Smooth muscle cell (in vitro differentiated cells): ENCODE data around the gene NR1H4. TPM values are rescaled to one million over a fixed set of nuclear protein-coding genes. Genes with fewer than 3 reads are reported as not detected.

ENCODE experiments used
- DNase-seq: peaks from one replicate; lab custom pipeline; 2025; ENCODE audit not compliant: unreplicated experiment; lab: John Stamatoyannopoulos, UW
- H2AFZ ChIP-seq: fragments of 200-600 bp; sonication (generic); 2 replicates; pipeline ENCODE4 v1.6.0; 2016; ENCODE audit warnings: antibody characterized with exemption, low read depth, mild to moderate bottlenecking
- H3F3A ChIP-seq: fragments of 200-600 bp; sonication (generic); 2 replicates; pipeline ENCODE4 v1.6.0; 2017; ENCODE audit warnings: antibody characterized with exemption, low read depth
- H3K27ac ChIP-seq: fragments of 200-600 bp; sonication (generic); 2 replicates; pipeline ENCODE4 v1.5.1; 2016; ENCODE audit warnings: low read depth, mild to moderate bottlenecking
- H3K27me3 ChIP-seq: fragments of 200-600 bp; sonication (generic); 2 replicates; pipeline ENCODE4 v1.6.1; 2016; ENCODE audit warnings: low read depth, mild to moderate bottlenecking
- H3K36me3 ChIP-seq: fragments of 200-600 bp; sonication (generic); 2 replicates; pipeline ENCODE4 v1.5.1; 2016; ENCODE audit warnings: low read depth
- H3K4me1 ChIP-seq: fragments of 200-600 bp; sonication (generic); 2 replicates; pipeline ENCODE4 v1.5.1; 2016; ENCODE audit warnings: low read depth
- H3K4me2 ChIP-seq: fragments of 200-600 bp; sonication (generic); 2 replicates; pipeline ENCODE4 v1.6.0; 2016; ENCODE audit warnings: mild to moderate bottlenecking
- H3K4me3 ChIP-seq: fragments of 200-600 bp; sonication (generic); 2 replicates; pipeline ENCODE4 v1.5.1; 2016; ENCODE audit warnings: mild to moderate bottlenecking
- H3K79me2 ChIP-seq: fragments of 200-600 bp; sonication (generic); 2 replicates; pipeline ENCODE4 v1.6.0; 2016; ENCODE audit warnings: low read depth, mild to moderate bottlenecking
- H3K9ac ChIP-seq: fragments of 200-600 bp; sonication (generic); 2 replicates; pipeline ENCODE4 v1.6.0; 2016; ENCODE audit warnings: low read depth
- H3K9me3 ChIP-seq: fragments of 200-600 bp; sonication (generic); replicated peaks from 2 replicates; pipeline ENCODE4 v1.5.1; 2016; ENCODE audit warnings: low read depth
- H4K20me1 ChIP-seq: fragments of 200-600 bp; sonication (generic); 2 replicates; pipeline ENCODE4 v1.6.0; 2016; ENCODE audit warnings: low read depth
- WGBS: methylation state at CpG from one replicate; pipeline ENCODE4 v1.1.7; 2016; ENCODE audit warnings: low lambda C conversion rate; 5-methylcytosine and 5-hydroxymethylcytosine counted together
- polyA plus RNA-seq: library from polyadenylated mRNA; unstranded; fragments of >200 nt; fragmentation: Nextera tagmentation; extraction: Ambion mirVana; gene quantifications from 2 replicates; pipeline ENCODE4 v1.2.1, GENCODE V29; 2016
- total RNA-seq: library from RNA; depleted of rRNA; stranded (reverse); fragments of >200 nt; gene quantifications from 2 replicates; pipeline ENCODE4 v1.2.3, GENCODE V29; 2014
- TF ChIP-seq, protein P1 (sequence below): fragments of 200-600 bp; sonication (generic); IDR thresholded peaks from 2 replicates; pipeline ENCODE4 v1.5.1; 2017; ENCODE audit warnings: borderline replicate concordance, mild to moderate bottlenecking, antibody characterized with exemption; ENCODE audit not compliant: insufficient read depth, poor library complexity, severe bottlenecking

The NR1H4 gene
- total and polyA plus RNA-seq, 2 experiments from 2014 or later, result not detected

DNA sequence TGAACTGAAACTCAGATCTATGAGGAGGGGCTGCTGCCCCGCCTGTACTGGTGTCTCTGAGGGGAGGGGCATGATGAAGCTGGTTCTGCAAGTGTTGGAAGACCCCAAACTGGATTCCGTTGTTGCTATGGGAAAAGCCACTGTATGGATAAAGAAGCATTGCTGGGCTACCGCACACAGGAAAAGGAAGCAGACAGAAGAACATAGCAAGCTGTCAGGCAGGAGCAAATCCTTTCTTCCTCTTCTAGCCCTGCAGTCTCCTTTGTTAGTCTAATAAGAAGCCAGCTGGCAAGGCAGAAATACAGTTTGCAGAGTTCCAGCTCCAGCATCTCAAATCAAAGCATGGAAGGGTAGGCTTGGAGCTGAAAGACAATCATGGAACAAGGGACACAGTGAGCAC, 26.3 kb upstream of the NR1H4 start:
- H2AFZ ChIP-seq, result no peak overlapping the region
- DNase-seq, result no peak
- 49% methylated on average over 3 of the region's 3 CpGs for WGBS

GRCh38 chr12:100448656-100449055, 25.0 kb upstream of the NR1H4 start:
- Histone ChIP-seq H4K20me1 (no peaks in the 10 kb centered on the region), H3K27ac (no peak overlapping the region), H3K4me2 (no peak overlapping the region), H3K4me3 (no peak overlapping the region), H3K27me3 (no peaks in the 10 kb centered on the region), H3F3A (no peaks in the 10 kb centered on the region), H3K79me2 (no peaks in the 10 kb centered on the region), H2AFZ (no peak overlapping the region), H3K4me1 (peaks cover 5% of the 10 kb centered on the region), H3K36me3 (no peaks in the 10 kb centered on the region), H3K9me3 (no peaks in the 10 kb centered on the region), H3K9ac (no peak overlapping the region)
- TF ChIP-seq, protein P1, sequence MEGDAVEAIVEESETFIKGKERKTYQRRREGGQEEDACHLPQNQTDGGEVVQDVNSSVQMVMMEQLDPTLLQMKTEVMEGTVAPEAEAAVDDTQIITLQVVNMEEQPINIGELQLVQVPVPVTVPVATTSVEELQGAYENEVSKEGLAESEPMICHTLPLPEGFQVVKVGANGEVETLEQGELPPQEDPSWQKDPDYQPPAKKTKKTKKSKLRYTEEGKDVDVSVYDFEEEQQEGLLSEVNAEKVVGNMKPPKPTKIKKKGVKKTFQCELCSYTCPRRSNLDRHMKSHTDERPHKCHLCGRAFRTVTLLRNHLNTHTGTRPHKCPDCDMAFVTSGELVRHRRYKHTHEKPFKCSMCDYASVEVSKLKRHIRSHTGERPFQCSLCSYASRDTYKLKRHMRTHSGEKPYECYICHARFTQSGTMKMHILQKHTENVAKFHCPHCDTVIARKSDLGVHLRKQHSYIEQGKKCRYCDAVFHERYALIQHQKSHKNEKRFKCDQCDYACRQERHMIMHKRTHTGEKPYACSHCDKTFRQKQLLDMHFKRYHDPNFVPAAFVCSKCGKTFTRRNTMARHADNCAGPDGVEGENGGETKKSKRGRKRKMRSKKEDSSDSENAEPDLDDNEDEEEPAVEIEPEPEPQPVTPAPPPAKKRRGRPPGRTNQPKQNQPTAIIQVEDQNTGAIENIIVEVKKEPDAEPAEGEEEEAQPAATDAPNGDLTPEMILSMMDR, result no peak
- DNase-seq, result no peak
- WGBS, result 100% methylated on average over 1 of the region's 1 CpG

More for the DNA sequence above, 26.3 kb upstream of the NR1H4 start:
- H4K20me1 ChIP-seq, result no peaks in the 10 kb centered on the region
- H3F3A ChIP-seq, result no peaks in the 10 kb centered on the region
- TF ChIP-seq, protein P1, result no peak
- no peak overlapping the region for H3K27ac ChIP-seq
- H3K27me3 ChIP-seq, result no peaks in the 10 kb centered on the region
- no peaks in the 10 kb centered on the region for H3K9me3 ChIP-seq
- H3K79me2 ChIP-seq, result no peaks in the 10 kb centered on the region
- H3K4me1 ChIP-seq, result peaks cover 5% of the 10 kb centered on the region
- H3K4me3 ChIP-seq, result no peak overlapping the region
- H3K36me3 ChIP-seq, result no peaks in the 10 kb centered on the region
- H3K4me2 ChIP-seq, result no peak overlapping the region
- H3K9ac ChIP-seq, result no peak overlapping the region

GRCh38 chr12:100450735-100451134, 22.9 kb upstream of the NR1H4 start:
- no peaks in the 10 kb centered on the region for H3K9me3 ChIP-seq
- peaks cover 5% of the 10 kb centered on the region for H3K4me1 ChIP-seq
- H4K20me1 ChIP-seq, result no peaks in the 10 kb centered on the region
- H3K36me3 ChIP-seq, result no peaks in the 10 kb centered on the region
- DNase-seq, result no peak
- 87% methylated on average over 3 of the region's 3 CpGs for WGBS
- H3K27ac ChIP-seq, result no peak overlapping the region
- no peak overlapping the region for H3K4me3 ChIP-seq
- no peaks in the 10 kb centered on the region for H3K79me2 ChIP-seq
- no peak overlapping the region for H3K4me2 ChIP-seq
- H3F3A ChIP-seq, result no peaks in the 10 kb centered on the region
- no peaks in the 10 kb centered on the region for H3K27me3 ChIP-seq
- TF ChIP-seq, protein P1, result no peak
- no peak overlapping the region for H3K9ac ChIP-seq
- H2AFZ ChIP-seq, result no peak overlapping the region

- Histone ChIP-seq H4K20me1 (no peaks in the 10 kb centered on the region), H3K27ac (no peak overlapping the region), H3K79me2 (no peaks in the 10 kb centered on the region), H3K36me3 (no peaks in the 10 kb centered on the region), H3K4me2 (no peak overlapping the region), H2AFZ (no peak overlapping the region), H3K4me1 (no peaks in the 10 kb centered on the region), H3K4me3 (no peak overlapping the region), H3K27me3 (no peaks in the 10 kb centered on the region), H3K9ac (no peak overlapping the region), H3F3A (no peaks in the 10 kb centered on the region), H3K9me3 (no peaks in the 10 kb centered on the region)
- TF ChIP-seq, protein P1, result no peak
- 86% methylated on average over 3 of the region's 3 CpGs for WGBS
- no peak for DNase-seq
Observed at GRCh38 chr12:100453951-100454350, 19.7 kb upstream of the NR1H4 start.
